ENCODE results near the gene PCDH12. TPM values are rescaled to one million over a fixed set of nuclear protein-coding genes. Genes with fewer than 3 reads are reported as not detected.
A peak's percentile ranks its signal among the peaks of the same experiment; 100 is the strongest.

PCDH12 gene
- total and polyA plus RNA-seq, 2 of the 8 experiments (the other 6 are each of a cell fraction or from before 2014, with no cell fraction given): 0.06 to 0.17 TPM

- no peaks in the 10 kb centered on the region; a peak in 1 of 7 replicates for H3K27me3 ChIP-seq (replicated peaks in 1 of 4; ENCODE audit: control insufficient read depth in 3 of 4, extremely low read depth in 1 of 4, insufficient read depth in 3 of 4, low read length in 3 of 4)
- H3K79me1 ChIP-seq (ENCODE audit: low read depth, low read length): no peaks in the 10 kb centered on the region
- no peaks in the 10 kb centered on the region for H3K23me2 ChIP-seq (ENCODE audit: low read depth, low read length)
- H2AK5ac ChIP-seq (ENCODE audit: low read depth, low read length): no peak overlapping the region
- H4K20me1 ChIP-seq (replicated peaks in 1 of 2; ENCODE audit: control insufficient read depth in 1 of 2, insufficient read depth in 2 of 2, low read length in 2 of 2): no peaks in the 10 kb centered on the region
- no peak overlapping the region for H3K27ac ChIP-seq (ENCODE audit: low read depth, low read length)
- H3K9ac ChIP-seq (replicated peaks in 1 of 4; ENCODE audit: extremely low read depth in 1 of 4, low read depth in 3 of 4, low read length in 3 of 4): no peak overlapping the region
- H3K36me3 ChIP-seq (ENCODE audit: control insufficient read depth in 2 of 4, insufficient read depth in 4 of 4, low read length in 3 of 4): no peaks in the 10 kb centered on the region
- no peak overlapping the region for H2BK120ac ChIP-seq (replicated peaks; ENCODE audit: low read depth, low read length)
- ChIA-PET CTCF (ENCODE audit: partially characterized antibody) (interaction anchor here (0.7 to 13.3 kb wide), 26 partner anchors 9 to 470 kb away, joined by 3 to 324 read pairs (median 4); partner anchors contain the start of genes DELE1 and RNF14), POLR2A (ENCODE audit: partially characterized antibody) (interaction anchor here (0.8 to 2.3 kb wide), 3 partner anchors 9 to 18 kb away, joined by 3 to 4 read pairs (median 3); partner anchors contain the start of gene RNF14)
- no peak overlapping the region for H3K18ac ChIP-seq (ENCODE audit: extremely low read depth, low read length)
- peak overlapping the region; percentile 19; the same call in 1 of the 2 replicates for H4K8ac ChIP-seq (ENCODE audit: extremely low read depth, insufficient read depth, low read length)
- H4K91ac ChIP-seq (replicated peaks; ENCODE audit: insufficient read length, low read length): no peak overlapping the region
- H3K14ac ChIP-seq (ENCODE audit: insufficient read length): no peak overlapping the region
- H4K5ac ChIP-seq (ENCODE audit: insufficient read length, low read depth, low read length): no peak overlapping the region
- DNase-seq (ENCODE audit: low read depth in 1 of 2, low spot score in 2 of 2) (peak; percentile 50 to 82), FAIRE-seq (peak; percentile 95)
- WGBS, 2 experiments (ENCODE audit: extremely low coverage in 1 of 2, insufficient coverage in 1 of 2, insufficient read length in 1 of 2, insufficient replicate concordance in 2 of 2, low coverage in 1 of 2, low lambda C conversion rate in 2 of 2, missing lambda C conversion rate in 1 of 2): 49% methylated on average over 9 of the region's 9 CpGs; no CpG with 5 or more reads in 1 of the 2 experiments
- no peak overlapping the region for H3K4me3 ChIP-seq (ENCODE audit: extremely low read depth in 1 of 4, insufficient read depth in 2 of 4, low read depth in 3 of 4, low read length in 4 of 4)
- no peak overlapping the region for H2BK12ac ChIP-seq (ENCODE audit: low read depth, low read length)
- no peak overlapping the region for H3K23ac ChIP-seq (ENCODE audit: insufficient read length)
- H3K4me1 ChIP-seq (replicated peaks in 1 of 4; ENCODE audit: control insufficient read depth in 3 of 4, insufficient read depth in 4 of 4, low read length in 3 of 4): peaks cover 0 to 3% (median under 1%) of the 10 kb centered on the region in 4 experiments; a peak in 3 of 7 replicates
- no peaks in the 10 kb centered on the region for H3K79me2 ChIP-seq (ENCODE audit: control insufficient read depth in 1 of 2, insufficient read depth in 2 of 2, low read length in 2 of 2)
- no peak overlapping the region for H3K56ac ChIP-seq (replicated peaks; ENCODE audit: insufficient read length, low read depth, low read length)
- no peak overlapping the region for H3K4me2 ChIP-seq (ENCODE audit: insufficient read depth in 1 of 2, low read depth in 2 of 2, low read length in 2 of 2)
- no peak overlapping the region for H3K4ac ChIP-seq (replicated peaks; ENCODE audit: insufficient read length, low read depth, low read length)
- H2BK20ac ChIP-seq (ENCODE audit: low read length): no peak overlapping the region
- no peak overlapping the region for H2BK5ac ChIP-seq (ENCODE audit: low read depth, low read length)
- no peak overlapping the region for H2AFZ ChIP-seq (ENCODE audit: low read length)
- no peak overlapping the region for H2BK15ac ChIP-seq (ENCODE audit: low read length)
- no peaks in the 10 kb centered on the region for H3K9me3 ChIP-seq (ENCODE audit: insufficient read depth in 2 of 2, low read depth in 1 of 2, low read length in 1 of 2)
- TF ChIP-seq, protein P1, sequence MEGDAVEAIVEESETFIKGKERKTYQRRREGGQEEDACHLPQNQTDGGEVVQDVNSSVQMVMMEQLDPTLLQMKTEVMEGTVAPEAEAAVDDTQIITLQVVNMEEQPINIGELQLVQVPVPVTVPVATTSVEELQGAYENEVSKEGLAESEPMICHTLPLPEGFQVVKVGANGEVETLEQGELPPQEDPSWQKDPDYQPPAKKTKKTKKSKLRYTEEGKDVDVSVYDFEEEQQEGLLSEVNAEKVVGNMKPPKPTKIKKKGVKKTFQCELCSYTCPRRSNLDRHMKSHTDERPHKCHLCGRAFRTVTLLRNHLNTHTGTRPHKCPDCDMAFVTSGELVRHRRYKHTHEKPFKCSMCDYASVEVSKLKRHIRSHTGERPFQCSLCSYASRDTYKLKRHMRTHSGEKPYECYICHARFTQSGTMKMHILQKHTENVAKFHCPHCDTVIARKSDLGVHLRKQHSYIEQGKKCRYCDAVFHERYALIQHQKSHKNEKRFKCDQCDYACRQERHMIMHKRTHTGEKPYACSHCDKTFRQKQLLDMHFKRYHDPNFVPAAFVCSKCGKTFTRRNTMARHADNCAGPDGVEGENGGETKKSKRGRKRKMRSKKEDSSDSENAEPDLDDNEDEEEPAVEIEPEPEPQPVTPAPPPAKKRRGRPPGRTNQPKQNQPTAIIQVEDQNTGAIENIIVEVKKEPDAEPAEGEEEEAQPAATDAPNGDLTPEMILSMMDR (IDR thresholded peaks at IDR 0.05; ENCODE audit: control extremely low read depth in 1 of 3, insufficient read depth in 1 of 3, low read depth in 1 of 3, low read length in 3 of 3): peak; percentile 80 to 98 (median 93)
- TF ChIP-seq SIX5 (IDR thresholded peaks at IDR 0.05; ENCODE audit: low read depth, low read length) (no peak), POU5F1 (IDR thresholded peaks at IDR 0.05; ENCODE audit: low read depth, low read length) (no peak), GABPA (IDR thresholded peaks at IDR 0.05; ENCODE audit: borderline replicate concordance, insufficient read depth, low read length) (no peak), EP300 (IDR thresholded peaks at IDR 0.05; ENCODE audit: borderline replicate concordance in 1 of 2, low read depth in 2 of 2, low read length in 2 of 2) (no peak), CHD2 (IDR thresholded peaks at IDR 0.05; ENCODE audit: low read length) (no peak), YY1 (IDR thresholded peaks at IDR 0.05; ENCODE audit: low read depth, low read length) (no peak), SP2 (IDR thresholded peaks at IDR 0.05; ENCODE audit: low read length) (no peak), CREB1 (IDR thresholded peaks at IDR 0.05) (peak; percentile 69; the same call in 1 of the 2 replicates), POLR2A (IDR thresholded peaks at IDR 0.05; ENCODE audit: control extremely low read depth in 1 of 2, low read depth in 2 of 2, low read length in 2 of 2) (no peak), MAFK (IDR thresholded peaks at IDR 0.05; ENCODE audit: low read depth, low read length) (no peak), BCL11A (IDR thresholded peaks at IDR 0.05; ENCODE audit: low read depth in 2 of 2, low read length in 2 of 2) (no peak)
Measured at GRCh38 chr5:141951332-141951781, 6.6 kb downstream of the PCDH12 start.
